HCT116 (cell line): ENCODE measurements around the gene PRPH2. TPM values are rescaled to one million over a fixed set of nuclear protein-coding genes. Genes with fewer than 3 reads are reported as not detected.

Experiments
- ATAC-seq: fragments of 200-7000 bp; cut with Tn5 transposase; 2 replicates; pipeline ENCODE4 v1.9.1; 2020; ENCODE audit warnings: mild to moderate bottlenecking, moderate library complexity
- BruUV-seq: library from RNA; stranded (reverse); fragments of 400-500 nt; replicated peaks from 2 replicates; lab custom pipeline; 2021; lab: Mats Ljungman, UMichigan
- CTCF ChIA-PET: fragments of 300-600 bp; sonication (Branson Sonifier 250); formaldehyde crosslinking; loops from one replicate; lab custom pipeline; 2021; ENCODE audit warnings: antibody characterized with exemption; lab: Charles Lee
- POLR2A ChIA-PET: fragments of 300-600, 350-600 bp; sonication (Branson Sonifier 250); formaldehyde crosslinking; loops from one replicate; lab custom pipeline; 2021; ENCODE audit warnings: antibody characterized with exemption; lab: Charles Lee
- RAD21 ChIA-PET, 2 experiments: fragments of 300-600 bp; sonication (Branson Sonifier 250); formaldehyde crosslinking; loops; one replicate each; lab custom pipeline; 2023; ENCODE audit warnings: low total read pairs in 2 of 2; ENCODE audit not compliant: uncharacterized antibody in 2 of 2, unreplicated experiment in 2 of 2, low non-redundant PET in 1 of 2; lab: Charles Lee
- DNase-seq: peaks from one replicate; pipeline ENCODE4 v3.0.0-alpha.2; 2010; ENCODE audit warnings: low read depth, low spot score
- H2AFZ ChIP-seq: fragments of 200-600 bp; shearing (Covaris generic), sonication (generic); 2 replicates; pipeline ENCODE4 v1.6.1; 2017; ENCODE audit warnings: low read depth, mixed run types, mixed read lengths, antibody characterized with exemption, low read length; ENCODE audit not compliant: poor library complexity, severe bottlenecking
- H3K27ac ChIP-seq: 2 replicates; pipeline ENCODE4 v1.5.1; 2012; ENCODE audit warnings: low read depth, low read length
- H3K27me3 ChIP-seq: fragments of 200-600 bp; sonication (generic); 2 replicates; pipeline ENCODE4 v1.6.1; 2016; ENCODE audit warnings: mixed run types, low read length, mixed read lengths; ENCODE audit not compliant: insufficient read depth
- H3K36me3 ChIP-seq, 2 experiments: fragments of 200-500 bp in 1 of 2; fragments of 200-600 bp in 1 of 2; sonication (Bioruptor generic) in 1 of 2; sonication (generic) in 1 of 2; 2 replicates each; pipeline versions ENCODE4 v1.5.1 to v1.6.1; 2014 to 2016; ENCODE audit warnings: low read length in 2 of 2, inconsistent platforms in 1 of 2, mixed read lengths in 1 of 2, mixed run types in 1 of 2; ENCODE audit not compliant: insufficient read depth in 2 of 2, control insufficient read depth in 1 of 2
- H3K4me1 ChIP-seq, 2 experiments: fragments of 200-600 bp in 1 of 2; sonication (generic) in 1 of 2; 2 replicates each; pipeline versions ENCODE4 v1.5.1 to v1.6.1; 2012 to 2017; ENCODE audit warnings: low read length in 2 of 2, inconsistent platforms in 1 of 2, mild to moderate bottlenecking in 1 of 2, mixed read lengths in 1 of 2, mixed run types in 1 of 2, moderate library complexity in 1 of 2; ENCODE audit not compliant: insufficient read depth in 2 of 2, control insufficient read depth in 1 of 2
- H3K4me2 ChIP-seq: fragments of 200-600 bp; sonication (generic); 2 replicates; pipeline ENCODE4 v1.6.1; 2017; ENCODE audit warnings: mixed run types, low read length, mixed read lengths
- H3K4me3 ChIP-seq, 2 experiments: fragments of 200-600 bp in 1 of 2; sonication (generic) in 1 of 2; replicated peaks in 1 of 2; 2 replicates each; pipeline ENCODE4 v1.5.1; 2011 to 2016; ENCODE audit warnings: low read length in 2 of 2, control low read depth in 1 of 2, low read depth in 1 of 2, mild to moderate bottlenecking in 1 of 2, mixed read lengths in 1 of 2, mixed run types in 1 of 2
- H3K79me2 ChIP-seq: fragments of 200-600 bp; sonication (generic); 2 replicates; pipeline ENCODE4 v1.6.1; 2017; ENCODE audit warnings: mild to moderate bottlenecking, mixed run types, low read length, moderate library complexity, mixed read lengths; ENCODE audit not compliant: insufficient read depth
- H3K9ac ChIP-seq: fragments of 200-600 bp; sonication (generic); 2 replicates; pipeline ENCODE4 v1.6.1; 2016; ENCODE audit warnings: low read length, mixed read lengths
- H3K9me2 ChIP-seq: fragments of 200-600 bp; sonication (generic), shearing (Covaris generic); 2 replicates; pipeline ENCODE4 v1.6.1; 2017; ENCODE audit warnings: mixed run types, mild to moderate bottlenecking, moderate library complexity; ENCODE audit not compliant: insufficient read depth
- H3K9me3 ChIP-seq, 2 experiments: fragments of 200-500 bp in 1 of 2; fragments of 200-600 bp in 1 of 2; sonication (Bioruptor generic) in 1 of 2; sonication (generic) in 1 of 2; 2 replicates each; pipeline ENCODE4 v1.6.1; 2014 to 2017; ENCODE audit warnings: low read length in 2 of 2, mixed read lengths in 2 of 2, inconsistent platforms in 1 of 2, low read depth in 1 of 2, mild to moderate bottlenecking in 1 of 2, mixed run types in 1 of 2, moderate library complexity in 1 of 2; ENCODE audit not compliant: control insufficient read depth in 1 of 2, insufficient read depth in 1 of 2
- H4K20me1 ChIP-seq: fragments of 200-600 bp; sonication (generic), shearing (Covaris generic); 2 replicates; pipeline ENCODE4 v1.6.1; 2017; ENCODE audit warnings: mixed run types, mild to moderate bottlenecking, moderate library complexity; ENCODE audit not compliant: insufficient read depth
- CBX3 ChIP-seq: IDR thresholded peaks from 2 replicates; pipeline ENCODE4 v1.6.1; 2012; ENCODE audit warnings: low read depth
- CEBPB ChIP-seq: IDR thresholded peaks from 2 replicates; pipeline ENCODE4 v1.6.1; 2012; ENCODE audit warnings: low read depth
- EGR1 ChIP-seq: IDR thresholded peaks from 2 replicates; pipeline ENCODE4 v1.6.1; 2012; ENCODE audit warnings: low read depth
- EZH2phosphoT487 ChIP-seq: fragments of 200-600 bp; IDR thresholded peaks from 2 replicates; pipeline ENCODE4 v1.6.1; 2018; ENCODE audit warnings: antibody characterized with exemption, borderline replicate concordance
- POLR2A ChIP-seq: IDR thresholded peaks from 2 replicates; pipeline ENCODE4 v1.7.0; 2011; ENCODE audit warnings: borderline replicate concordance; ENCODE audit not compliant: insufficient read depth, insufficient read length; ENCODE audit errors: extremely low read depth
- POLR2AphosphoS5 ChIP-seq: IDR thresholded peaks from 2 replicates; pipeline ENCODE4 v1.6.1; 2011; ENCODE audit warnings: mild to moderate bottlenecking, low read depth, low read length, moderate library complexity
- RAD21 ChIP-seq: IDR thresholded peaks from 2 replicates; pipeline ENCODE4 v1.6.1; 2012; ENCODE audit warnings: low read depth, mild to moderate bottlenecking
- YY1 ChIP-seq: IDR thresholded peaks from 2 replicates; pipeline ENCODE4 v1.6.1; 2011; ENCODE audit warnings: low read length, low read depth, moderate library complexity, mild to moderate bottlenecking; ENCODE audit not compliant: insufficient replicate concordance; ENCODE audit errors: extremely low read depth
- ZNF274 ChIP-seq: fragments of 200-500 bp; sonication (Bioruptor generic); IDR thresholded peaks from 2 replicates; pipeline ENCODE4 v1.6.1; 2014; ENCODE audit warnings: mild to moderate bottlenecking, low read depth, low read length, inconsistent platforms
- intact Hi-C: fragments of 100-400 bp; cut with micrococcal nuclease; formaldehyde crosslinking; loops from 2 replicates; pipeline ENCODE4 v1.10.0; 2022
- total RNA-seq: library from RNA; stranded (reverse); gene quantifications from one replicate; pipeline ENCODE4 v1.2.1, GENCODE V29; 2021; ENCODE audit not compliant: unreplicated experiment
- TF ChIP-seq, protein P1 (sequence below): IDR thresholded peaks from 2 replicates; pipeline ENCODE4 v1.6.1; 2012; ENCODE audit warnings: low read depth
- TF ChIP-seq, protein P2 (sequence below), 3 experiments: fragments of 200-600 bp in 1 of 3; sonication (generic) in 1 of 3; IDR thresholded peaks in 2 of 3; conservative IDR thresholded peaks in 1 of 3; 2 replicates each; pipeline ENCODE4 v1.5.1; 2012 to 2017; ENCODE audit warnings: low read depth in 2 of 3, low read length in 2 of 3, antibody characterized with exemption in 1 of 3, borderline replicate concordance in 1 of 3, control low read depth in 1 of 3, mild to moderate bottlenecking in 1 of 3, mixed read lengths in 1 of 3, mixed run types in 1 of 3, moderate library complexity in 1 of 3; ENCODE audit not compliant: insufficient read depth in 1 of 3

PRPH2 gene
- total RNA-seq, 1 experiment from 2014 or later: not detected

DNA sequence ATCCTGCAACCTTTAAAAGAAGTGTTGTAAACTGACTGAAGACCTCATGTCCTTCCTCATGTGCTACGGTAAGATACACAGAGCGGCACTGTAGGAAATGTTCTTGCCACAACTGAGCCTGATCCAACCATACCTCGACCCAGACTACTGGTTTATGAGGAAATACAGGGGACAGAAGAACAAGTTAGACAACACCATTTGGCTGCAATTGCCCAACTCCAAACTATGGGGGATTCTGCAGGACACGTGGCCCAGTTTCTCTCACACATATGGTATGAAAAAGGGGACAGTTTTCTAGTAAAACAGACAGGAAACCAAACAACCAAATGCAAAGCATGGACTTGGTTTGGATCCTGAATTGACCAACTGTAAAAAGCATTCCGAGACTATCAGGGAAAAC, 10.5 kb downstream of the PRPH2 start:
- RAD21 ChIA-PET: no interaction called here
- Histone ChIP-seq H3K9me2 (no peaks in the 10 kb centered on the region), H4K20me1 (no peaks in the 10 kb centered on the region), H3K4me3 (no peak overlapping the region), H3K9ac (no peak overlapping the region), H2AFZ (no peak overlapping the region), H3K9me3 (peaks cover 6 to 7% of the 10 kb centered on the region in 2 experiments; a peak in 1 of 4 replicates), H3K36me3 (no peaks in the 10 kb centered on the region), H3K4me2 (no peak overlapping the region), H3K27me3 (no peaks in the 10 kb centered on the region), H3K79me2 (no peaks in the 10 kb centered on the region), H3K27ac (no peak overlapping the region), H3K4me1 (peaks cover 0 to 4% of the 10 kb centered on the region in 2 experiments; a peak in 1 of 4 replicates)
- TF ChIP-seq CEBPB (peak; percentile 35; the same call in 1 of the 2 replicates), EZH2phosphoT487 (no peak), CBX3 (peak; percentile 82; the same call in 1 of the 2 replicates)
- intact Hi-C loops: no loop called here
- POLR2A ChIA-PET: no interaction called here
- ATAC-seq (no peak), DNase-seq (no peak)
- CTCF ChIA-PET: no interaction called here
- no TSS peak for BruUV-seq

DNA sequence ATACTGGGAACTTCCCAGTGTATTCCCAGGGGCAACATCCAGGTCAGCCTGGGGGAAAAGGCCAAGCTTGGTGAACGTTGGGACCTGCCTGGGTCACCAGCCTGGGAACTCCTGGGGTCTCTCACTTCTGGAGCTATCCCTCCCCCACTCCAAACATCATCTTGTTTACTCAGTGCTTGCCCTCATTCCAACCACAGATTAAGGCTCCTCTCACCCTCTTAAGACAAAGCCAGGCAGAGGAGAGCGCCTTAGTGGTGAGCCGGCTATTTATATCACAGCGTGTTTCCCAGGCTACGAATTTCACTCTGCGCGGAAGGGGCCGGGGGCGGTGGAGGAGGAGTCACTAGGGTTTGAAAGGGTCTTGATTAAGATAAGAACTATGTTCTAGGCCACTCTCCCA, 12.1 kb downstream of the PRPH2 start:
- H4K20me1 ChIP-seq: no peaks in the 10 kb centered on the region
- H2AFZ ChIP-seq: no peak overlapping the region
- DNase-seq: no peak
- ChIA-PET CTCF (no interaction called here), RAD21 (no interaction called here), POLR2A (no interaction called here)
- intact Hi-C loops: no loop called here
- peaks cover 0 to 4% of the 10 kb centered on the region in 2 experiments; a peak in 1 of 4 replicates for H3K4me1 ChIP-seq
- H3K4me2 ChIP-seq: no peak overlapping the region
- H3K27me3 ChIP-seq: no peaks in the 10 kb centered on the region
- TF ChIP-seq POLR2A: no peak
- no peak for TF ChIP-seq ZNF274
- TF ChIP-seq, protein P1, sequence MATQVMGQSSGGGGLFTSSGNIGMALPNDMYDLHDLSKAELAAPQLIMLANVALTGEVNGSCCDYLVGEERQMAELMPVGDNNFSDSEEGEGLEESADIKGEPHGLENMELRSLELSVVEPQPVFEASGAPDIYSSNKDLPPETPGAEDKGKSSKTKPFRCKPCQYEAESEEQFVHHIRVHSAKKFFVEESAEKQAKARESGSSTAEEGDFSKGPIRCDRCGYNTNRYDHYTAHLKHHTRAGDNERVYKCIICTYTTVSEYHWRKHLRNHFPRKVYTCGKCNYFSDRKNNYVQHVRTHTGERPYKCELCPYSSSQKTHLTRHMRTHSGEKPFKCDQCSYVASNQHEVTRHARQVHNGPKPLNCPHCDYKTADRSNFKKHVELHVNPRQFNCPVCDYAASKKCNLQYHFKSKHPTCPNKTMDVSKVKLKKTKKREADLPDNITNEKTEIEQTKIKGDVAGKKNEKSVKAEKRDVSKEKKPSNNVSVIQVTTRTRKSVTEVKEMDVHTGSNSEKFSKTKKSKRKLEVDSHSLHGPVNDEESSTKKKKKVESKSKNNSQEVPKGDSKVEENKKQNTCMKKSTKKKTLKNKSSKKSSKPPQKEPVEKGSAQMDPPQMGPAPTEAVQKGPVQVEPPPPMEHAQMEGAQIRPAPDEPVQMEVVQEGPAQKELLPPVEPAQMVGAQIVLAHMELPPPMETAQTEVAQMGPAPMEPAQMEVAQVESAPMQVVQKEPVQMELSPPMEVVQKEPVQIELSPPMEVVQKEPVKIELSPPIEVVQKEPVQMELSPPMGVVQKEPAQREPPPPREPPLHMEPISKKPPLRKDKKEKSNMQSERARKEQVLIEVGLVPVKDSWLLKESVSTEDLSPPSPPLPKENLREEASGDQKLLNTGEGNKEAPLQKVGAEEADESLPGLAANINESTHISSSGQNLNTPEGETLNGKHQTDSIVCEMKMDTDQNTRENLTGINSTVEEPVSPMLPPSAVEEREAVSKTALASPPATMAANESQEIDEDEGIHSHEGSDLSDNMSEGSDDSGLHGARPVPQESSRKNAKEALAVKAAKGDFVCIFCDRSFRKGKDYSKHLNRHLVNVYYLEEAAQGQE: no peak
- no peak for TF ChIP-seq RAD21
- no peak for TF ChIP-seq CBX3
- TF ChIP-seq POLR2AphosphoS5: no peak
- TF ChIP-seq YY1: no peak
- no peak for TF ChIP-seq CEBPB
- TF ChIP-seq, protein P2, sequence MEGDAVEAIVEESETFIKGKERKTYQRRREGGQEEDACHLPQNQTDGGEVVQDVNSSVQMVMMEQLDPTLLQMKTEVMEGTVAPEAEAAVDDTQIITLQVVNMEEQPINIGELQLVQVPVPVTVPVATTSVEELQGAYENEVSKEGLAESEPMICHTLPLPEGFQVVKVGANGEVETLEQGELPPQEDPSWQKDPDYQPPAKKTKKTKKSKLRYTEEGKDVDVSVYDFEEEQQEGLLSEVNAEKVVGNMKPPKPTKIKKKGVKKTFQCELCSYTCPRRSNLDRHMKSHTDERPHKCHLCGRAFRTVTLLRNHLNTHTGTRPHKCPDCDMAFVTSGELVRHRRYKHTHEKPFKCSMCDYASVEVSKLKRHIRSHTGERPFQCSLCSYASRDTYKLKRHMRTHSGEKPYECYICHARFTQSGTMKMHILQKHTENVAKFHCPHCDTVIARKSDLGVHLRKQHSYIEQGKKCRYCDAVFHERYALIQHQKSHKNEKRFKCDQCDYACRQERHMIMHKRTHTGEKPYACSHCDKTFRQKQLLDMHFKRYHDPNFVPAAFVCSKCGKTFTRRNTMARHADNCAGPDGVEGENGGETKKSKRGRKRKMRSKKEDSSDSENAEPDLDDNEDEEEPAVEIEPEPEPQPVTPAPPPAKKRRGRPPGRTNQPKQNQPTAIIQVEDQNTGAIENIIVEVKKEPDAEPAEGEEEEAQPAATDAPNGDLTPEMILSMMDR (IDR thresholded peaks at IDR 0.05 in 2 of 3, conservative IDR thresholded peaks at IDR 0.05 in 1 of 3; ENCODE audit: borderline replicate concordance in 1 of 3, insufficient read depth in 1 of 3, low read depth in 2 of 3, low read length in 2 of 3): no peak
- TF ChIP-seq EGR1: no peak
- H3K9me2 ChIP-seq: no peaks in the 10 kb centered on the region
- no peak overlapping the region for H3K4me3 ChIP-seq
- BruUV-seq: no TSS peak
- H3K79me2 ChIP-seq: no peaks in the 10 kb centered on the region
- ATAC-seq: no peak
- no peak overlapping the region for H3K9ac ChIP-seq
- H3K27ac ChIP-seq: no peak overlapping the region
- peaks cover 6 to 7% of the 10 kb centered on the region in 2 experiments; a peak in 1 of 4 replicates for H3K9me3 ChIP-seq
- H3K36me3 ChIP-seq: no peaks in the 10 kb centered on the region
